ELR (cell line): ENCODE measurements around the gene ZNF215.
"Not testable (repeated sequence)": the region's sequence is repeated elsewhere in the genome, so short reads cannot be mapped to it uniquely, and the experiment has no call there.

Source experiments
- DNase-seq: peaks from one replicate; pipeline ENCODE4 v3.0.0-alpha.2; 2015; ENCODE audit warnings: low read depth

The ZNF215 gene

DNA sequence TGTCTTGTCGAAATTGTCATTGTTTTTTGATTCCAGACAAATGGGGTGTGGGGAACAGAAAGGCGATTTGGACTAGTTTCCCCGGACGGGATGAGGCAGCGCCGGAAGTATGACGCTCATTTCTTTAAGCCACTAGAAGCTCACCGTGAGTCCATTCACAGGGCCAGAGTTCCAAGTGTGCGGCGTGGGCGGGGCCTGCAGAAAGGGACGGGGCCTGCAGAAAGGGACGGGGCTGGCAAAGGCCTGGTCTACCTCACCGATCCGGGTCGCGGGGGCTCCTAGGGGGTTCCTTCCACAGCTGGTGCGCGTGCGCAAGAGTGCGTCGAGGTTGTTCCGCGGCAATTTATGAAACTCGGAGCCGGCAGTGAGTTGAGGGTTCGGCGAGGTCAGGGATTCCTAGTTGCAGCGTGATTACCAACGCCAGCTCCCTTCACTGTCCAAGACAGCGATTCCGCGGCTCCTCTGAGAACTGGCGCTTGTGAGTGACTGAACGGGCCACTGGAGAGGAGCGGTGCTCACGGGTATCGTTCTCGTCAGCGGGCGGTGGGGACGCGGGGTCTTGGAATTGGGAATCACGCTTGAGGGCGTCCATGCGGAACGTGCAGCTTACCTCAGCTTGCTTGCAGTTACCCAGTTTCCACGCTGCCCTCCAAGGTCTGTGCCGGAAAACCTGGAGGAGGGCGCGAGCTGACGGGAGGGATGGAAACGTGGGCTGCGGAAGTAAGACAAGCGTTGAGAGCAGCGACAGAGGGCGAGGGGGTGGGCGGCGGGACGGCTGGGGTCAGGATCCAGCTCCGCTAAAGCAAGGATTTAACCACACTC, at the start of gene ZNF215:
ZNF215 (plus strand) TSS at position 219 of the 822 bp plus-strand sequence. CDS start 5,847 bp downstream, outside the sequence.
- peak; percentile 95 for DNase-seq

DNA sequence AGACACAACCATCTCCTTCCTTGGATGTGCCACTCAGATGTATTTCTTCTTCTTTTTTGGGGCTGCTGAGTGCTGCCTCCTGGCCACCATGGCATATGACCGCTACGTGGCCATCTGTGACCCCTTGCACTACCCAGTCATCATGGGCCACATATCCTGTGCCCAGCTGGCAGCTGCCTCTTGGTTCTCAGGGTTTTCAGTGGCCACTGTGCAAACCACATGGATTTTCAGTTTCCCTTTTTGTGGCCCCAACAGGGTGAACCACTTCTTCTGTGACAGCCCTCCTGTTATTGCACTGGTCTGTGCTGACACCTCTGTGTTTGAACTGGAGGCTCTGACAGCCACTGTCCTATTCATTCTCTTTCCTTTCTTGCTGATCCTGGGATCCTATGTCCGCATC, 49.3 kb upstream of the ZNF215 start:
- DNase-seq: no peak

DNA sequence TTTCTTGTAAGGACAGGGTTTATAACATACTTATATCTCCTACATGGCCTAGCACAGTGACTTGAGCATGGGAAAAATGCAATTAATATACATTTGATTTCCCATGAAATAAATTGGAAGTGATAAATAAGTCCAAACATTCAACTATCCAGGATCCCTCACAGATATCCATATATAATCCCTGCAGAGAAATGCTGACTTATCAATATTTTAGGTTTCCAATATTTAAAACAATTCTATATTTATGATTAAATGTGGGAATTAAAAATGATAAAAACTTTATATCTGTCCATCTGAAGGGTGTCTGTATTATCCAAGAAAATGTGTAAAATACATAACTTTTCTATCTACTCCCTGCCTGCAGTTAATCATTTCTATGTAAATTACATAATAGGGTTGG, 43.5 kb upstream of the ZNF215 start:
- DNase-seq: no peak

DNA sequence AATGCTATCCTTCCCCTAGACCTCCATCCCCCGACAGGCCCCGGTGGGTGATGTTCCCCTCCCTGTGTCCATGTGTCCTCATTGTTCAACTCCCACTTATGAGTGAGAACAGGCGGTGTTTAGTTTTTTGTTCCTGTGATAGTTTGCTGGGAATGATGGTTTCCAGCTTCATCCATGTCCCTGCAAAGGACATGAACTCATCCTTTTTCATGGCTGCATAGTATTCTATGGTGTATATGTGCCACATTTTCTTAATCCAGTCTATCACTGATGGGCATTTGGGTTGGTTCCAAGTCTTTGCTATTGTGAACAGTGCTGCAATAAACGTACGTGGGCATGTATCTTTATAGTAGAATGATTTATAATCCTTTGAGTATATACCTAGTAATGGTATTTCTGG, 38.5 kb upstream of the ZNF215 start:
- not testable (repeated sequence) for DNase-seq

DNA sequence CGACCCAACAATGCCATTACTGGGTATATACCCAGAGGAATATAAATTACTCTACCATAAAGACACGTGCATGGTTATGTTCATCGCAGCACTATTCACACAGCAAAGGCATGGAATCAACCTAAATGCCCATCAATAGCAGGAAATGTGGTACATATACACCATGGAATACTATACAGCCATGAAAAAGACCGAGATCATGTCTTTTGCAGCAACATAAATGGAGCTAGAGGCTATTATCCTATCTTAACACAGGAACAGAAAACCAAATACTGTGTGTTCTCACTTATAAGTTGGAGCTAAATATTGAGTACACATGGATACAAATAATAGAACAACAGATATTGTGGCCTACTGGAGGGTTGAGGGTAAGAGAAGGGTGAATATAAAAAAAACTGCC, 37.4 kb upstream of the ZNF215 start:
- no peak for DNase-seq

DNA sequence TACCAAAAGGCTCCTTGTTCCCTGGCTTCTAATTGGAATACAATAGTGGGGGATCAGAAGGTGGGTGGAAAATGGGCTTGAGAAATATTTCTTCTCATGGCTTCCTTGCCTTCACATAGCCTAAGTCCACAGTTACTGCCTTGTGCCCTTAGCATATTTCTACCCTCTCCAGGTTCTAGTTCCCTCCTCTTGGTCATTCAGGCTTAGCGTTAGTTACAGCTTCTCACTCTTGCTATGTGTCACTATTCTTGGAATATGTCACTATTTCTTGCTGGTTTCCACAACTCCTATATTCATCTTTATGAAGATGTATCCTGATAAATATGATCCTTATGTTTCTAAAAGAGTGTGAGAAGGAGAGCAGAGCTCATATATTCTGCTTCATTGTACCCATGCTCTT, 36.4 kb upstream of the ZNF215 start:
- DNase-seq: no peak

DNA sequence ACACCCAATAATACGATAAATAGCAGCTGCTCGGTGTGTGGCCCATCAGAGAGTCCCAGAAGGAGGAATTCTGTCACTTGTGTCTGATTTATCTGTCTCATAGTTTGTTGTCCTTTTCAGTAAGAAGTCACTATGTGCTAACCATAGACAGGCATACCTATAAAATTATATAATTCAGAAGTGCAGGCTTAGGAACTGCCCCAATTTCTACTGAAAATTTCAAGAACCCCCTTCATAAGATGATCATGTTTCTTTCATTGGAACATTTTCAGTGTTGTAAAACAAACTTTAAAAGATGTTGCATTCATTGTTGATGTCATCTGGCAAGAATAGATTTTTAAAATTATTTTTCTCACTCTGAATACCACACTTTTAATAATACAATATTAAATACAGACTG, 33.8 kb upstream of the ZNF215 start, which contains the start of gene OR2D2:
OR2D2 (minus strand) TSS at position 101 of the 400 bp plus-strand sequence; CDS start at position 101, 0 bp downstream.
- DNase-seq: no peak

DNA sequence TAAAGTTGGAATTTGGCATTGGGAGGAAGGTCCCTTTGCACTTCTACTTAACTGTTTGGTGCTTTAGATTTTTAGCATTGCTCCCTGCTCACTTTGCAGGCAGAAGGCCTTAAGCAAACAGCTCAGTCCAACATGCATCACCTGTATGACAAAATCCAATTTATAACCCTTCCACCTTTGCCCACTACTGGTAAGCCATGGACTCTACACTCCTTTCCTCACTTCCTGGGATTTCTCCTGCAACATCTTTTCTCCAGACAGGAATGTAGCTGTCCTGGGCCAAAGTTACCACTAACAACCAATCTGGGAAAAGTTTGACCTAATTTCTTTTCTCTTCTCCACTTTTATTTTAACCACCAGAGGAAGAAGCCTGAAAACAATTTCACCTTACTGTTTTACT, 32.1 kb upstream of the ZNF215 start:
- DNase-seq: no peak

DNA sequence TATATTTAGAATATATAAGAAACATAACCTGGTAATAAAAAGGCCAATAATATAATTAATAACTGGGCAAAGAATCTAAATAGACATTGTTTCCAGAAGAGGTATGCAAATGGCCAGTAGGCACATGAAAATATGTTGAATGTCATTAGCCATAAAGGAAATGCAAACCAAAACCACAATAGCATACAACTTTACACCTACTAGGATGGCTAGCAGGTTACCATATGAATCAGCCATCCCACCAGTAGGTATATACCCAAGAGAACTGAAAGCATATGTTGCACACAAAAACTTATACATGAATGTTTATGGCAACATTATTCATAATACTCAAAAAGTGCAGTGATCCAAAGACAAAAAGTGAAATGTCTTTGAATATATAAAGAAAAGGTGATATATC, 31.2 kb upstream of the ZNF215 start:
- no peak for DNase-seq

DNA sequence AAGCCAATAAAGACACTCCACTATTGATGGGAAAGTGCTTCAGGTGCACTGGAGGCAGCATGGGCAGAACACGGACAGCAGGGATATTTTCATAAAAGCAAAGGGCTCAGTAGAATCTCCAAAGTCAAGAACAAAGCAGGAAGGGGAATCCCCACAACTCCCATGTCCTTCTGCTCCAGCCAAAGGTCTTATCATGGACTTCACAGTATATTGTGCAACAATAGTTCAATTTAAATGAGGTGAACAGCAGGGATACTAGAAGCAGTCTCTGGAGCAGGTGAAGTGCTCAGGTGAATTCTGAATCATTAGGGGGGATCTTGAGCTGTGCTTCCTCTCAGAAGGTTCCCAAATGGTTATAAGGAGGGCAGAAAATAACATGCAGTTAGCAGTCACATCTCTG, 27.3 kb upstream of the ZNF215 start:
- DNase-seq: no peak

DNA sequence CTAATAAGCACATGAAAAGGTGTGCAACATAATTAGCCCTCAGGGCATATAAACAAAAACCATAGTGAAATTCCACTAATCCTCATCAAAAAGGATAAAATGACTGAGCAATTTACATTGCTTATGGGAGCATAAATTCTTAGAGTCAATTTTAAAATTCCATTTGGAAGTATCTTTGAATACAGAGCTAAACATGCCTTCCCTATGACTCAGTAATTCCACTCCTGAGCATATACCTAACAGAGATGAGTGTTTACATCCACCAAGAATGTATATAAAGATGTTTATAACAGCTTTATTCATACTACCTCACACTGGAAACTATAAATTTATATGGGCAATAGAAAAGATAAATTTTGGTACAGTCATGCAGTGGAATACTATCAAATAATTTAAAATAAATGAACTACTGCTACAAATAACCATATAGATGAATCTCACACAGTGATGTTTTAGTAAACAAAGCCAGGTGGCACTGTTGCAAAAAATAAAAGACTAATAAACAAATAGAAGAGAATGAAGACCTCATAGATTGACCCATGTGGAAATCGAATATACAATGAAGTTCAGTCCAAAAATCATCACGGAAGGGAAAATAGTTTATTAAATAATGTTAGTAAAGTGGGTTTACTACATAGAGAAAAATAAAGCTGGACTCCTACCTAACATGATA, 25.8 kb upstream of the ZNF215 start:
- DNase-seq: peak; percentile 48

DNA sequence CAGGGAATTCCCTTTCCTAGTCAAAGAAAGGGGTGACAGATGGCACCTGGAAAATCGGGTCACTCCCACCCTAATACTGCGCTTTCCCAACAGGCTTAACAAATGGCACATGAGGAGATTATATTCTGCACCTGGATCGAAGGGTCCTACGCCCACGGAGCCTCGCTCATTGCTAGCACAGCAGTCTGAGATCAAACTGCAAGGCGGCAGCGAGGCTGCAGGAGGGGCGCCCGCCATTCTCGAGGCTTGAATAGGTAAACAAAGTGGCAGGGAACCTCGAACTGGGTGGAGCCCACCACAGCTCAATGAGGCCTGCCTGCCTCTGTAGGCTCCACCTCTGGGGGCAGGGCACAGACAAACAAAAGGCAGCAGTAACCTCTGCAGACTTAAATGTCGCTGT, 21.4 kb upstream of the ZNF215 start:
- not testable (repeated sequence) for DNase-seq

DNA sequence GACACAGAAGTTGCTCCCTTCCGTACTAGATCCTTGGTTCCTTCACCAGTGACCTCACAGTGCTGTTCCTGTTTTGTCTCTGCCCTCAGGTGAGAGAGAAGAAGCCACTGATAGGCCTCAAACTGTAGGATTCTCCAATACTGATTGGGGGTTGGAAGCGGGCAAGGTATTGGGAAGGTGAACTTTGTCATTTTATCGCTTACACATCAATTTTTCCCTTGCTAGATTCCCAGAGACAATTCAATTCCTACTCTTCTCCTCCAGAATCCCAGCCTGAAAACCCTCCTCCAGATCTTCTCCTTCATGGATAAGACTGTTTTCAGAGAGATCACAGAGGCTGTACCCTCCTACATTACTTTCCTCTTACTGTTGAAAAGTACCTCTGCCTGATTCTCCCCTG, 14.8 kb upstream of the ZNF215 start:
- no peak for DNase-seq

DNA sequence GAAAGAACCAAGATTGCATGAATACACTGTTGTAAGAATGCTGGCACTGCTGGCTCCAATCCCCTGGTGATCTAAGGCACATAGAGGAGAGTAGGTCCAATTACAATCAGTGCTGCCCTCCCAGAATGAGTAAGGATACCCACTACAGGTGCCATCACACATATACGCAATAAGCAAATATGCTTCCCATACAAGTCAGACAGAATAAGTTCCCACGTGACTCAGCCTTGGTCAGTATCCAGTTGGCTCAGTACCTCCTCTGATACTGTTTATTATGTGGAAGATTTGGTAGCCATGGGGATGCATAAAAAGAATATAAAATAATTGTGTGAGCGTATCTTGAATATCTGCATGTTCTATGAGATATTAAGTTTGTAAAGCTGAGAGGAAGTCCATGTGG, 14.3 kb upstream of the ZNF215 start:
- peak; percentile 41 for DNase-seq

DNA sequence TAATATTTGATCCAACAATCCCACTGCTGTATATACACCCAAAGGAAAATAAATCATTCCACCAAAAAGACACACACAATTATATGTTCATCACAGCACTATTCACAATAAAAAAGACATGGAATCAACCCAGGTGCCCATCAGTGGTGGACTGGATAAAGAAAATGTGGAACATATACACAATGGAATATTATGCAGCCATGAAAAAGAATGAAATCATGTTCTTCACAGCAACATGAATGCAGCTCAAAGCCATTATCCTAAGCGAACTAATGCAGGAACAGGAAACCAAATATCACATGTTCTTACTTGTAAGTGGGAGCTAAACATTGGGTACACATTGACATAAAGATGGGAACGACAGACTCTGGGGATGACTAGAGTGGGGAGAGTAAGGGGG, 6.5 kb upstream of the ZNF215 start:
- no peak for DNase-seq

DNA sequence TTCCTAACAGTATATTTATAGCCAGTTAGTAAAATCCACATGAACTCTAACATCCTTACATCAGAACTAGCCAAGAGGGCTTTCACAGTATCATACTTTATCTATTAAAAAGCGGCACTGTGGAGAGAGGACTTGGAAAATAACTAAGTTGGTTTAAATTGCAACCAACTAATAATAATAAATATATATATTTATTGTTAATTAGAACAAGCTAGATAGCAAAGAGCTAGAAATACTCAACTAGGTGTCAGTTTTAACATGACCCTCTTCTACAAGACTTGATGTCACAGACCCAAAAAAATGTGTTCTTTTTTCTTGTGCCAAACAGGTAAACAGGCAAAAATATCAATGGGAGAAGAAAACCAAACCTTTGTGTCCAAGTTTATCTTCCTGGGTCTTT, 5.5 kb upstream of the ZNF215 start, which contains the start of gene OR2D3:
OR2D3 (plus strand) TSS at position 301 of the 400 bp plus-strand sequence; CDS start at position 301, 0 bp downstream.
- DNase-seq: no peak

DNA sequence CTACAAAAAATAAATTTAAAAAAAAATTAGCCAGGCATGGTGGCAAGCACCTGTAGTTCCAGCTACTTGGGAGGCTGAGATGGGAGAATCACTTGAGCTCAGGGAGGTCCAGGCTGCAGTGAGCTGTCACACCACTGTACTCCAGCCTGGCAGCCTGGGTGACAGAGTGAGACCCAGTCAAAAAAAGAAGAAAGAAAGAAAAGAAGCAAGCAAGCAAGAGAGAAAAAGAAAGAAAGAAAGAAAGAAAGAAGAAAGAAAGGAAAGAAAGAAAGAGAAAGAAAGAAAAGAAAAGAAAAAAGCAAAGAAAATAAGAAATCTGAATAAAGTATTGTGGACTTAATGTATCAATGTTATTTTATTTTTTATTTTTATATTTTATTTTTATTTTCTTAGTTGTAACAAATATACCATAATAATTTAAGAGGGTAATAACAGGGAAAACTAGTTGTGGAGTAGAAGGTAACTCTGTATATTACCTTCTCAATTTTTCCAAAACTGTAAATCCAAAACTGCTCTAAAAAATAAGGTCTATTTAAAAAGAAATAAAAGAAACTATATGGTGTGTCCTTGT, 1.1 kb upstream of the ZNF215 start:
- DNase-seq: no peak

DNA sequence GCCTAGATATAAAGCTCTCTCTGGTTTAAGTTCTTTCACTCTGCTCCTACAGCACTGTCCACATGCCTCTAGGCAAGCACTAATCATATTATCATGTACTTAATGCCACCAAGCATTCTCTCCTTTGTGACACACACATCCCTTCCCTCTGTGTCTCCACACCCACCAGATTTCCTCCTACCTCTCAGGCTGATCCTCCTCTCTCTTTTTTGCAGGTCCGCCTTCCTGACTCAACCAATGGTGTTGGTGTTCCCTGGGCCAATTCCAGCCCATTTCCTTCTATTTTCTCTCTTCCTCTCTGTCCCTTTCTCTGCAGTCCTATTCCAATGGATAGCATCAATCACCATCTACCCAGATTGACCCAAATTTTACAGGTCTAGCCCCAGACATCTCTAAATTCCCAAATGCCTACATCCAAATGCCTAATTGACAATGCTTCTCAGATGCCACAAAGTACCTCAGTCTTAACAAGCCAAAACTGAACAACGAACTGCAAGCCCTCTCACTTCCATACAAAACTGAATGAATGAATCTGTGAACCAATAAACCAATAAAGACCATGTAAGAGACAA, 504 bp upstream of the ZNF215 start:
- peak; percentile 56 for DNase-seq

DNA sequence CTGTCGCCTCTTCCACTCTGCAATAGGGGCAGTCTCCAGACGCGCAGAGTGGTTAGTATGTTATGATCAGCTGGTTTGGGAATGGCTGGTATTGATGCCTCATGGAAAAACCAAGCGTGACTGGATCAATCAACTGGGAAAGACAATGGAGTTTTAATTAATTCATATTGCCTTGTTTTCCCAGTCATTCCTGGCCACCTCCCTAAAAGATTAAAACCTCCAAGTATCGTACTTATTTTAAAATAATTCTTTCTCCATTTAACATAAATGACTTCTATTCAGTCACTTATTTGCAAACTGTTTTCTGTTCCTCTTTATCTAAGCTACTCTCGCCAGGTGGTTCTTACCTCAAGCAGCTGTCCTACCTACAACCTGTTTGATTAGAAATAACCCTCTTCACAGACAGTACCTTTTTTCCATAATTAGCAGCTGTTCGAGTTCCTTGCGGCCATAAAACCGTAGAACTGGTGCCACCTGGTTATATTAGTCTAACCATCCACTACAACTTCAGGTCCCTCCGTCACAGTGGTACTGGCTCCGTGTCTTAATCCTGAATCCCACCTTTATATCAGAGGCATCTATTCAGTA, 898 bp downstream of the ZNF215 start:
- peak; percentile 10 for DNase-seq

DNA sequence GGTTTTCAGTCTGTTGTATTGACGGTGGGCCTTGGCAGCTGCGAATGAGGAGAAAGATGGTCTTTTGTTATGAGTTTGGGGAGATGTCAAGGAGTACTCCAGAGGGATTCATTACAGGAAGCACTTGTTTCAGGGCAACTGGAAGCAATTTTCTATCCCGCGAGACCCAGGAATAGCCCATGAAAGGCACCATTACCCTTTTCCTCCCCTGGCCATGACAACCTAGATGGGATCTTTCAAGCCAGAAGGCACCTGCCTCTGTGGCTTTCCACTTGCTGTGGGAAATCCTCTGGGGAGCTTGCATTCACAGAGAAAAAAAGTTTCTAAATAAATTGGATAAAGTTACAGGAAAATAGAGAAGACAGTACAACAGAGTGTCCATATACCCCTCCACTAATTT, 2.7 kb downstream of the ZNF215 start:
- DNase-seq: no peak

DNA sequence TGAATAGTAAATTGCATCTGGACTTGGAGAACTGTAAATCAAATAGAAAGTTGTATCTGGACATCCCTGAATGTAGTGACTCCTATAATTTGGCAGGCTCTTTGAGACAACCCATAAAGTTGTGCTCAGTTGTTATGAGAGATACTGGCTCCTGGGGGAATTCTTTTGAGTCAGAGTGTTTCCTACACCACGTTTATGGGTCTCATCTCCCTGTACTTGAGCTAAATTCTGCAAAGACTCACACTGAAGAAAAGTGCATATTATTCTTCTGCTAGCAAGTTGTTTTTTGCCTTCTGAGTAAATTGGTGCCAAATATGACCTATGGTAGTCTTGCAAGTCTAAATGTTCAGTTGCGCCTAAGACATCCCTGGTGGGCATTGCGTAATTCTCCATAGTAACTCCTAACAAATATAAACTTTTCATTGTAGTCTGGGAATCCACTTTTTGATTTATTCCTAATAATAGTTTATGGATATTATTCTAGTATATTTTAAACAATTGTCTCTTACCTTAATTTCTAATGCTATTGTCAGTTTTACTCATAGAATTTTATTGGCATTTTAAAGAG, 5.0 kb downstream of the ZNF215 start:
- DNase-seq: no peak

DNA sequence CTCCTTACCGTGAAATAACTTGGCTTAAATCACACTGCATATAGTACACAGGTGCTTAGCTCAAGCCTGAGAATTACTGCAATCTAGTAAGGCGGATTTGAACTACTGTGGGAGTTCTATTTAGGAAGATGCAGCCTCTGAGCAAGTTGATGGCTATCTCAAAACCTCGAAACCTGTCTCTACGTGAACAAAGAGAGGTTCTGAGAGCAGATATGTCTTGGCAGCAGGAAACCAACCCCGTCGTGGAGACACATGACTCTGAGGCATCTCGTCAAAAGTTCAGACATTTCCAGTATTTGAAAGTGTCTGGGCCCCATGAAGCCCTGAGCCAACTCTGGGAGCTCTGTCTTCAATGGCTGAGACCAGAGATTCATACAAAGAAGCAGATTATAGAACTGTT, 5.9 kb downstream of the ZNF215 start:
- DNase-seq: no peak
